H9 (cell line): ENCODE results near the gene DEFB123. TPM values are rescaled to one million over a fixed set of nuclear protein-coding genes. Genes with fewer than 3 reads are reported as not detected.

Experiments used
- DNase-seq: peaks from one replicate; pipeline ENCODE4 v3.0.0-alpha.2; 2017
- H2AFZ ChIP-seq: one replicate; pipeline ENCODE4 v1.6.1; 2013; ENCODE audit warnings: mild to moderate bottlenecking, low read length, control low read depth, moderate library complexity
- H2AK5ac ChIP-seq: 2 replicates; pipeline ENCODE4 v1.6.1; 2013; ENCODE audit warnings: low read length, control low read depth, mixed read lengths; ENCODE audit not compliant: insufficient read length
- H2BK120ac ChIP-seq: one replicate; pipeline ENCODE4 v1.6.1; 2013; ENCODE audit warnings: low read depth, mild to moderate bottlenecking, low read length, control low read depth, inconsistent platforms; ENCODE audit not compliant: poor library complexity, severe bottlenecking
- H2BK12ac ChIP-seq: 2 replicates; pipeline ENCODE4 v1.6.1; 2013; ENCODE audit warnings: low read length, control low read depth, mixed read lengths, low read depth; ENCODE audit not compliant: insufficient read length
- H2BK15ac ChIP-seq: 2 replicates; pipeline ENCODE4 v1.6.1; 2013; ENCODE audit warnings: low read depth, low read length, control low read depth
- H2BK20ac ChIP-seq: one replicate; pipeline ENCODE4 v1.6.1; 2013; ENCODE audit warnings: low read depth, mild to moderate bottlenecking, low read length, control low read depth, inconsistent platforms; ENCODE audit not compliant: poor library complexity, severe bottlenecking
- H2BK5ac ChIP-seq: 2 replicates; pipeline ENCODE4 v1.6.1; 2013; ENCODE audit warnings: low read length, control low read depth, mixed read lengths; ENCODE audit not compliant: insufficient read length
- H3K14ac ChIP-seq: 2 replicates; pipeline ENCODE4 v1.6.1; 2013; ENCODE audit warnings: low read length, control low read depth; ENCODE audit not compliant: insufficient read depth
- H3K18ac ChIP-seq: 2 replicates; pipeline ENCODE4 v1.6.1; 2013; ENCODE audit warnings: low read depth, mild to moderate bottlenecking, mixed read lengths, low read length, control low read depth; ENCODE audit not compliant: insufficient read length
- H3K23ac ChIP-seq: 2 replicates; pipeline ENCODE4 v1.6.1; 2013; ENCODE audit warnings: low read length, control low read depth, mixed read lengths, low read depth; ENCODE audit not compliant: insufficient read length
- H3K23me2 ChIP-seq: 2 replicates; pipeline ENCODE4 v1.6.1; 2013; ENCODE audit warnings: low read depth, mild to moderate bottlenecking, mixed read lengths, low read length, control low read depth; ENCODE audit not compliant: insufficient read length, poor library complexity, severe bottlenecking
- H3K27ac ChIP-seq: 2 replicates; pipeline ENCODE4 v1.5.1; 2013; ENCODE audit warnings: low read length, control low read depth, mixed read lengths, low read depth; ENCODE audit not compliant: insufficient read length
- H3K27me3 ChIP-seq: 2 replicates; pipeline ENCODE4 v1.6.1; 2013; ENCODE audit warnings: low read length, control low read depth, inconsistent platforms; ENCODE audit not compliant: insufficient read depth
- H3K4ac ChIP-seq: 2 replicates; pipeline ENCODE4 v1.6.1; 2013; ENCODE audit warnings: low read depth, mild to moderate bottlenecking, control low read depth, inconsistent platforms, low read length, moderate library complexity
- H3K4me1 ChIP-seq: 2 replicates; pipeline ENCODE4 v1.6.1; 2013; ENCODE audit warnings: low read length, control low read depth, inconsistent platforms; ENCODE audit not compliant: insufficient read depth
- H3K4me2 ChIP-seq: 2 replicates; pipeline ENCODE4 v1.6.1; 2013; ENCODE audit warnings: low read length, control low read depth, mixed read lengths; ENCODE audit not compliant: insufficient read length, insufficient read depth
- H3K56ac ChIP-seq: 2 replicates; pipeline ENCODE4 v1.6.1; 2013; ENCODE audit warnings: low read depth, mild to moderate bottlenecking, mixed read lengths, low read length, control low read depth; ENCODE audit not compliant: insufficient read length
- H3K79me1 ChIP-seq: 2 replicates; pipeline ENCODE4 v1.6.1; 2013; ENCODE audit warnings: low read depth, mild to moderate bottlenecking, moderate library complexity, low read length, control low read depth, inconsistent platforms; ENCODE audit not compliant: insufficient read depth, poor library complexity, severe bottlenecking
- H3K79me2 ChIP-seq: 2 replicates; pipeline ENCODE4 v1.6.1; 2013; ENCODE audit warnings: low read length, control low read depth, inconsistent platforms; ENCODE audit not compliant: insufficient read depth
- H3K9ac ChIP-seq: 2 replicates; pipeline ENCODE4 v1.6.1; 2013; ENCODE audit warnings: low read length, control low read depth, mixed read lengths; ENCODE audit not compliant: insufficient read length; ENCODE audit errors: extremely low read depth
- H3K9me3 ChIP-seq: one replicate; pipeline ENCODE4 v1.6.1; 2013; ENCODE audit warnings: low read depth, low read length, inconsistent platforms; ENCODE audit not compliant: control insufficient read depth
- H3T11ph ChIP-seq: one replicate; pipeline ENCODE4 v1.6.1; 2013; ENCODE audit warnings: mild to moderate bottlenecking, low read length, control low read depth, inconsistent platforms
- H4K20me1 ChIP-seq: one replicate; pipeline ENCODE4 v1.6.1; 2013; ENCODE audit not compliant: control insufficient read depth, insufficient read length, insufficient read depth
- H4K5ac ChIP-seq: 2 replicates; pipeline ENCODE4 v1.6.1; 2013; ENCODE audit warnings: low read depth, mild to moderate bottlenecking, mixed read lengths, low read length, control low read depth; ENCODE audit not compliant: insufficient read length
- H4K8ac ChIP-seq: replicated peaks from 2 replicates; pipeline ENCODE4 v1.6.1; 2013; ENCODE audit warnings: low read length, control low read depth, mixed read lengths, low read depth; ENCODE audit not compliant: insufficient read length
- H4K91ac ChIP-seq: 2 replicates; pipeline ENCODE4 v1.6.1; 2013; ENCODE audit warnings: low read depth, mild to moderate bottlenecking, moderate library complexity, mixed read lengths, low read length, control low read depth; ENCODE audit not compliant: insufficient read length
- H3K27ac Mint-ChIP-seq, 3 experiments: 2 replicates in 2 of 3; 3 replicates in 1 of 3; pipeline ENCODE4 v1.8.0; 2020 to 2021; ENCODE audit warnings: mixed read lengths in 3 of 3, mild to moderate bottlenecking in 1 of 3, moderate library complexity in 1 of 3
- H3K27me3 Mint-ChIP-seq: 2 replicates; pipeline ENCODE4 v1.8.0; 2021; ENCODE audit warnings: low read depth, mild to moderate bottlenecking, moderate library complexity, mixed read lengths
- H3K36me3 Mint-ChIP-seq, 3 experiments: 2 replicates in 2 of 3; 3 replicates in 1 of 3; pipeline ENCODE4 v1.8.0; 2020 to 2021; ENCODE audit warnings: low read depth in 3 of 3, mixed read lengths in 3 of 3; ENCODE audit not compliant: insufficient read depth in 1 of 3
- H3K4me1 Mint-ChIP-seq, 2 experiments: 2 replicates each; pipeline ENCODE4 v1.8.0; 2020; ENCODE audit warnings: mixed read lengths in 2 of 2
- H3K4me3 Mint-ChIP-seq, 2 experiments: 2 replicates in 1 of 2; 3 replicates in 1 of 2; pipeline ENCODE4 v1.8.0; 2020 to 2021; ENCODE audit warnings: mild to moderate bottlenecking in 2 of 2, mixed read lengths in 2 of 2, moderate library complexity in 1 of 2
- H3K9me3 Mint-ChIP-seq, 2 experiments: 2 replicates in 1 of 2; 3 replicates in 1 of 2; pipeline ENCODE4 v1.8.0; 2020; ENCODE audit warnings: mild to moderate bottlenecking in 2 of 2, mixed read lengths in 2 of 2, moderate library complexity in 1 of 2
- WGBS: extraction: QIAGEN DNeasy Blood & Tissue Kit; methylation state at CpG from one replicate; pipeline ENCODE4 v1.1.7; 2013; ENCODE audit warnings: missing lambda C conversion rate, low lambda C conversion rate, mixed read lengths; ENCODE audit not compliant: insufficient read length; ENCODE audit errors: extremely low coverage; 5-methylcytosine and 5-hydroxymethylcytosine counted together
- total RNA-seq: library from RNA; stranded (reverse); gene quantifications from 2 replicates; pipeline ENCODE4 v1.2.1, GENCODE V29; 2021
- TF ChIP-seq, protein P1 (sequence below): fragments of 200-600 bp; sonication (generic); conservative IDR thresholded peaks from 3 replicates; pipeline ENCODE4 v1.8.0; 2021; ENCODE audit warnings: antibody characterized with exemption, mild to moderate bottlenecking

Gene DEFB123
- total RNA-seq, 1 experiment from 2014 or later = not detected

- Histone ChIP-seq H4K20me1 (no peaks in the 10 kb centered on the region), H3K27me3 (0 out of 2 replicates have a peak, but pooled peaks cover 2% of the 10 kb centered on the region), H3K23ac (no peak overlapping the region), H3K9me3 (peaks cover 54% of the 10 kb centered on the region), H2AFZ (no peak overlapping the region), H3K18ac (no peak overlapping the region), H4K8ac (no peak overlapping the region), H2BK20ac (no peak overlapping the region), H3T11ph (no peak overlapping the region), H2BK120ac (no peak overlapping the region), H3K56ac (no peak overlapping the region), H2AK5ac (no peak overlapping the region), H2BK12ac (no peak overlapping the region), H4K91ac (no peak overlapping the region), H2BK15ac (no peak overlapping the region), H3K14ac (no peak overlapping the region), H3K4ac (no peak overlapping the region), H3K4me1 (no peaks in the 10 kb centered on the region), H3K9ac (no peak overlapping the region), H2BK5ac (no peak overlapping the region), H3K79me2 (no peaks in the 10 kb centered on the region), H3K79me1 (no peaks in the 10 kb centered on the region), H3K4me2 (no peak overlapping the region), H3K23me2 (no peaks in the 10 kb centered on the region), H4K5ac (no peak overlapping the region), H3K27ac (no peak overlapping the region)
- Mint-ChIP-seq H3K36me3 (peaks cover 3 to 37% (median 10%) of the 10 kb centered on the region in 3 experiments), H3K27ac (no peak overlapping the region), H3K4me1 (no peaks in the 10 kb centered on the region), H3K4me3 (no peak overlapping the region), H3K27me3 (peaks cover 11% of the 10 kb centered on the region), H3K9me3 (peaks cover 68 to 89% of the 10 kb centered on the region in 2 experiments)
- no CpG with 5 or more reads among the region's 3 CpGs for WGBS
- TF ChIP-seq, protein P1, sequence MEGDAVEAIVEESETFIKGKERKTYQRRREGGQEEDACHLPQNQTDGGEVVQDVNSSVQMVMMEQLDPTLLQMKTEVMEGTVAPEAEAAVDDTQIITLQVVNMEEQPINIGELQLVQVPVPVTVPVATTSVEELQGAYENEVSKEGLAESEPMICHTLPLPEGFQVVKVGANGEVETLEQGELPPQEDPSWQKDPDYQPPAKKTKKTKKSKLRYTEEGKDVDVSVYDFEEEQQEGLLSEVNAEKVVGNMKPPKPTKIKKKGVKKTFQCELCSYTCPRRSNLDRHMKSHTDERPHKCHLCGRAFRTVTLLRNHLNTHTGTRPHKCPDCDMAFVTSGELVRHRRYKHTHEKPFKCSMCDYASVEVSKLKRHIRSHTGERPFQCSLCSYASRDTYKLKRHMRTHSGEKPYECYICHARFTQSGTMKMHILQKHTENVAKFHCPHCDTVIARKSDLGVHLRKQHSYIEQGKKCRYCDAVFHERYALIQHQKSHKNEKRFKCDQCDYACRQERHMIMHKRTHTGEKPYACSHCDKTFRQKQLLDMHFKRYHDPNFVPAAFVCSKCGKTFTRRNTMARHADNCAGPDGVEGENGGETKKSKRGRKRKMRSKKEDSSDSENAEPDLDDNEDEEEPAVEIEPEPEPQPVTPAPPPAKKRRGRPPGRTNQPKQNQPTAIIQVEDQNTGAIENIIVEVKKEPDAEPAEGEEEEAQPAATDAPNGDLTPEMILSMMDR = no peak
- no peak for DNase-seq
Observed at GRCh38 chr20:31489152-31489551, 48.7 kb downstream of the DEFB123 start.
